Uterus (tissue), 2 donors: ENCODE measurements around the gene MARCKS.

Experiments
- POLR2A ChIP-seq, 2 donors: fragments of 450-650 bp; IDR thresholded peaks; one replicate each; pipeline ENCODE4 v1.6.1; 2016; ENCODE audit warnings: antibody characterized with exemption in 2 of 2, mild to moderate bottlenecking in 1 of 2, moderate library complexity in 1 of 2
- TF ChIP-seq, protein P1 (sequence below), 4 experiments: fragments of 200-600 bp in 2 of 4; fragments of 450-650 bp in 2 of 4; sonication (generic) in 2 of 4; IDR thresholded peaks; one replicate each; pipeline ENCODE4 v1.5.1; 2016 to 2019; ENCODE audit warnings: antibody characterized with exemption in 4 of 4, mild to moderate bottlenecking in 2 of 4, moderate library complexity in 1 of 4

DNA sequence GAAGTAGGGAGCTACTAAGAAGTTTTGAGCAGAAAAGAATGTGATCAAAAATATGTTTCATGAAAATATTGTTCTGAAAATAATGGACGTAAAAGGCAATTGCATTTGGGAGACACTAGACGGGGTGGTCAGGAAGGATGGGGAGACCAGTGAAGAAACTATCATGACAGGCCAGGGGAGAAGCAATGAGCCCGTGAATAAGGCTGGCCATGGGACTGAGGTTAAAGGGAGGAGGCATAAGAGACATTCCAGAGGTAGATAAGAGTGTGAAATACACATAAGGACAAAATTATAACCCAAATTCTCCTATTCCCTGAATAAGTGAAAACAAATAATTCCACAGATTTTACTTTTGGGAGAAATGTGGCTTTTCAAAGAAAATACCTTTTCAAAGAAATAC is 51.7 kb downstream of the MARCKS start:
- TF ChIP-seq, protein P1, sequence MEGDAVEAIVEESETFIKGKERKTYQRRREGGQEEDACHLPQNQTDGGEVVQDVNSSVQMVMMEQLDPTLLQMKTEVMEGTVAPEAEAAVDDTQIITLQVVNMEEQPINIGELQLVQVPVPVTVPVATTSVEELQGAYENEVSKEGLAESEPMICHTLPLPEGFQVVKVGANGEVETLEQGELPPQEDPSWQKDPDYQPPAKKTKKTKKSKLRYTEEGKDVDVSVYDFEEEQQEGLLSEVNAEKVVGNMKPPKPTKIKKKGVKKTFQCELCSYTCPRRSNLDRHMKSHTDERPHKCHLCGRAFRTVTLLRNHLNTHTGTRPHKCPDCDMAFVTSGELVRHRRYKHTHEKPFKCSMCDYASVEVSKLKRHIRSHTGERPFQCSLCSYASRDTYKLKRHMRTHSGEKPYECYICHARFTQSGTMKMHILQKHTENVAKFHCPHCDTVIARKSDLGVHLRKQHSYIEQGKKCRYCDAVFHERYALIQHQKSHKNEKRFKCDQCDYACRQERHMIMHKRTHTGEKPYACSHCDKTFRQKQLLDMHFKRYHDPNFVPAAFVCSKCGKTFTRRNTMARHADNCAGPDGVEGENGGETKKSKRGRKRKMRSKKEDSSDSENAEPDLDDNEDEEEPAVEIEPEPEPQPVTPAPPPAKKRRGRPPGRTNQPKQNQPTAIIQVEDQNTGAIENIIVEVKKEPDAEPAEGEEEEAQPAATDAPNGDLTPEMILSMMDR (IDR thresholded peaks at IDR 0.05): no peak
- no peak for TF ChIP-seq POLR2A (IDR thresholded peaks at IDR 0.05)
